GM19023 (cell line): ENCODE data around the gene SPTBN5.

ENCODE experiments used
- ATAC-seq: cut with Tn5 transposase; IDR thresholded peaks from one replicate; pipeline ENCODE4 v1.9.1; 2021; ENCODE audit warnings: mild to moderate bottlenecking, moderate library complexity; ENCODE audit not compliant: unreplicated experiment

SPTBN5 gene

DNA sequence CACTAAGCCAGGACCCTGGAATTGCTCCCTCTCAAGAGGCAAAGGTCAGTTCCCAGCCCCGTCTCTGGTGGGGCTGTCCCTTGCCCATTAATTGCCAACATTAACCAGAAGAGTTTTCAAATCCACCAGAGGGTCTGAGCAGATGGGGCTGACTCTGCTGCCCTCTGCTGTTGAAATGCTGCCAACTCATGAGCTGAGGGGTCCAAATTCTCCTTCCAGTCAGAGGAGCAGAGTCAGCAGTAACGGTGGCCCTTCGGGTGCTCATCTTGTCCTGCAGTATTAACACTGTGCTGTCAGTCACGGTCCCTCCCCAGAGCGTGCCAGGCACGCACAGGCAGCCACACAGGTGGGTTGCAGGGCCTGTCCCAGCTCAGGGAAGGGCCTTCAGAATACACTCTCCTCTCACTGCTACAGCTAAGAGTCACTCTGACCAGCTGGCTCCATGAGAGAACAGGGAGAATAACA lies 10.7 kb upstream of the SPTBN5 start:
- no peak for ATAC-seq

- no peak for ATAC-seq
Observed at GRCh38 chr15:41903782-41904181, 9.9 kb upstream of the SPTBN5 start.

GRCh38 chr15:41901431-41901830 lies 7.6 kb upstream of the SPTBN5 start:
- ATAC-seq = no peak

- no peak for ATAC-seq
Observed at GRCh38 chr15:41900526-41901380, 6.9 kb upstream of the SPTBN5 start.

GRCh38 chr15:41899854-41900442 lies 6.1 kb upstream of the SPTBN5 start:
- ATAC-seq = no peak

- no peak for ATAC-seq
Observed at GRCh38 chr15:41897363-41897799, 3.5 kb upstream of the SPTBN5 start.

- ATAC-seq = no peak
Observed at GRCh38 chr15:41896566-41896965, 2.7 kb upstream of the SPTBN5 start.

DNA sequence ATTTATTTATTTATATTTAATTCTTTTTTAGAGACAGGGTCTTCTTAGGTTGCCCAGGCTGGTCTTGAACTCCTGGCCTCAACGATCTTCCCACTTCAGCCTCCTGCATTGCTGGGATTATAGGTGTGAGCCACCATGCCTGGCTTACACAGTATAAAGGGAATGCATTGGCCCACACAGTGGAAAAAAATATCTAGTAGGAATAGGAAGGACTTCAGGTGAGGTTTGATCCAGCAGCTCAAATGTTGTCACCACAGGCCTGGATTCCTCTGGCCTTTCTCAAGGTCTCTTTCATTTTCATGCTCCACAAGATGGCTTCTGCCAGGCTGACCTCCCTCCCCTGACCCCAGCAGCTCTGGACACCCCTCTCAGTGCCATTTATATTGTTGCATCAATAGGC lies 2.1 kb upstream of the SPTBN5 start:
- no peak for ATAC-seq

DNA sequence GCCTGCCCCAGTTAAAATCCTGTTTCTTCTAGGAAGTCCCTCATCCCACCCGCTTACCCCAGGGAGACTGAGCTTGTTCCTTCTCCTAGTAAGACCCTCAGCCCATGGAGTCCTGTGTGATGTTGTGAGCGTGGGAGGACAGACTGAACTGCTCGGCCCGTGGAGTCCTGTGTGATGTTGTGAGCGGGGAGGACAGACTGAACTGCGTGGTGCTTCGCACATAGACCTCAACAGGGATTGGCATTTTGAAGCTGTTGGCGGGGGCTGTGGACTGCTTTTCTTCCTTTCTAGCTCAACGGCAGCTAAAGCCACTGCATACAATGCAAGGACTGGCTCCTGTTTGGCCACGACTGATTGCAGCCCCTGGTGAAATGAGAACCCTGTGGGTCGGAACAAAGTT lies 1.6 kb upstream of the SPTBN5 start:
- no peak for ATAC-seq

- ATAC-seq = peak; percentile 85
Observed at GRCh38 chr15:41894791-41895463, 1.1 kb upstream of the SPTBN5 start.

GRCh38 chr15:41894251-41894790 lies 468 bp upstream of the SPTBN5 start:
- no peak for ATAC-seq

GRCh38 chr15:41892621-41893421 lies 1.0 kb downstream of the SPTBN5 start:
- no peak for ATAC-seq

GRCh38 chr15:41891946-41892345 lies 1.9 kb downstream of the SPTBN5 start:
- ATAC-seq = no peak

GRCh38 chr15:41891226-41891625 lies 2.6 kb downstream of the SPTBN5 start:
- ATAC-seq = no peak

DNA sequence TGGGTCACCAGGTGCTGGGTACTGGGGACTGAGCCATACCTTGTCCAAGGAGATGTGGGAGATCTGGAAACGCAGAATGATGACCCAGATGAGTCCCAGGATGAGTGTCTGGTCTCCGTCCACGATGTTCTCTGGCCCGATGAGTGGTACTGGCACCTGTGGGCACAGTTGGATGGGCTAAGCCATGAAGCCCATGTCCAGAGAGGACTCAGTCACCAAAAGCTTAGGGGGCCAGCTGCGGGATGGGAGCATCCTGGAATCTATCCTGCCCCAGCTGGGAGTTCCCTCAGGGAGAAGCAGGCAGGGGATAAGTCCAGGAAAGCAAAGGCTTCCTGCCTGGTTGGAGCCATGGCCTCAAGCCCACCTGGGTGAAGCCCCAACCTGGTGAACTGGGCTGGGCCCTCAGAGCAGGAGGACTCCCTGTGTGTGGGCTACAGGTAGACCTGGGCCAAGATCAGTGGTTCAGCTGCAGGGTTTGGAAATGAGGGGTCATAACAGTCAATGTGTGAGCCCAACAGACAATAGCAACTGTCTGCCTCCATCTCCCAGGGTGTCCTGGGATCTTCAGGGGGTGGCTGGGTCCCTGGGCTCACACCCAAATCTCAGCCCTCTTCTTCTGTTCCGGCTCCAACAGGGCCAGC lies 3.7 kb downstream of the SPTBN5 start:
- no peak for ATAC-seq

DNA sequence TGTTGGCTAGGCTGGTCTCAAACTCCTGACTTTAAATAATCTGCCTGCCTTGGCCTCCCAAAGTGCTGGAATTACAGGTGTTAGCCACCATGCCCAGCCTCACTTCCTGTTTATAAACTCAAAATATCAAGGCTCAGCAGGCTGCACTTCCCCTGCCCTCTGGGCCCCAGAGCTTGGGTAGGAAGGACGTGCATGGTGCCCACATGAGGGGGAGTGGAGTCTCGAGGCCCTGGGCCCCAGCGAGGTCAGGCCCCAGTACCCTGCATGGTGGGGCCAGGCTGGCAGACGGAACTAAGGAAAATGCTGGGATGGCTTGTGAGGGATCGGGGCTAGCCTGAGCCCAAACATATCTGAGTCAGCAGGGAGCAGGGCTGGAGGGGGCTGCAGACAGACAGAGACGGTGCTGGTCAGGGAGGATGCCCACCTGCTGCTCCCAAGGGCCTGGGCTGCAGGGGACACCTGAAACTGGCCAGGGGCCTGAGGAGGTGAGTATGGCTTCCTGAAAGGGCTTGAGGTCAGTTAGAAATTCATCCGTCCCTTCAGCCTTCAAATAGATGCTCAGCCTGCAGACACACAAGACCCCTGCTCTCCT lies 5.1 kb downstream of the SPTBN5 start:
- no peak for ATAC-seq

DNA sequence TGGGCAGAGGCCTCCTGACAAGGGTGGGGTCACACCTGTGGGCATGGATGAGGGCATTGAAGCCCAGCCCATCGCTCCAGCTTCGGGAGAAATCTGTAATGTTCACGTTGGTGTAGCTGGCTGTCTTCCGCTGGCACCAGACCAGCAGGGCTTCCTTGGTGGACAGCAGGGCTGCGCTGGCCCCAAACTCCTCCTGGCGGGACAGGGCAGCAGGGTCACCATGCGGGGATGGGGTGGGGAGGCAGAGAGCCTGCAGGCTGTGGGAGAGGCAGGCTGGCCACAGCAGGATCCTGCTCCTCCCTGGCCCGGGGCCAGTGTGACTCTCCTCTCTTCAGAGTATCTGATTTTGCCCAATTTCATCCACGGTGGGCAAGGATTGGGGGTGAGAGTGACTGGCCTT lies 6.0 kb downstream of the SPTBN5 start:
- no peak for ATAC-seq

DNA sequence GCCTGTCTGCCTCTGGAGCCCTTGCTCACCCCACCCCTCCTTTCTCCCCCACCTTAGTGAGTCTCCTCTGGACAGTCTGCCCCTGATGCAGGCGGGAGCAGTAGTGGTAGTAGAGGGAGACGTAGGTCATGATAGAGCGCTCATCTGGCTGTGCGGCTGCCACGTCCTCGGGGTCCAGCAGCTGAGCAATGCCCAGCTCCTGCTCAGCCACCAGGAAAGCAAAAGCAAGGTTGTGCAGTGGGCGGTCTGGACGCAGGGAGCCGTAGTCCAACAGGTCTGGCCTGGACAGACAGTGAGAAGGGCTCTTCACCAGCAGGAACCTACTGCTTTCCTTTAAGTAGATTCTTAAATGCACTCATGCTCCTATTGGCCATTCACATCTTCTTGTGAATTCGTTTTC lies 6.7 kb downstream of the SPTBN5 start:
- ATAC-seq = no peak

DNA sequence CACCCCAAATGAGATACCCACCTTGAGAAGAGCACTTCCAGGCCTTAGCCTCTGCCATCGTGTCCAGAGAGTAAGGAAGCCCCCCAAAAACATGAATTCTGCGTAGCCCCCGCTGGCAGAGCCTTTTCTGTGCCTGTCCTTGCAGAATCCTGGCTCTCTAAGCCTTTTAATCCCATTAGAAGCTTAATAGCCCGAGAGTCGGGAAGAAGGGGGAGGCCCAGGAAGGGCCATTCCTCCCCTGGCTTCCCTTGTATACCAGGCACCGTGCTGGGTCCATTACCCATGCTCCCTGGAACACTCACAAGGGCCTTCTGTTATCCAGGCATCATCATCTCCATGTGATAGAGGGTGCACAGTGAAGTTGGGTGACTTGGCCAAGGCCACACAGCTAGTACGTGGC lies 7.1 kb downstream of the SPTBN5 start:
- ATAC-seq = no peak

- ATAC-seq = no peak
Observed at GRCh38 chr15:41885841-41886240, 8.0 kb downstream of the SPTBN5 start.
